Left ventricle myocardium inferior (tissue), 1 donor: ENCODE measurements around the gene SLC4A4. TPM values are rescaled to one million over a fixed set of nuclear protein-coding genes. Genes with fewer than 3 reads are reported as not detected.

Experiments
- DNase-seq: peaks from one replicate; pipeline ENCODE4 v3.0.0-alpha.2; 2020
- H3K27ac ChIP-seq: fragments of 200-600 bp; replicated peaks from 2 replicates; pipeline ENCODE4 v1.8.0; 2021
- H3K27me3 ChIP-seq: fragments of 200-600 bp; 2 replicates; pipeline ENCODE4 v1.8.0; 2021; ENCODE audit warnings: low read depth
- H3K36me3 ChIP-seq: fragments of 200-600 bp; 2 replicates; pipeline ENCODE4 v1.8.0; 2021
- H3K4me1 ChIP-seq: fragments of 200-600 bp; 2 replicates; pipeline ENCODE4 v1.8.0; 2021
- H3K4me3 ChIP-seq: fragments of 200-600 bp; 2 replicates; pipeline ENCODE4 v1.8.0; 2021; ENCODE audit warnings: mild to moderate bottlenecking, moderate library complexity
- H3K9me3 ChIP-seq: fragments of 200-600 bp; replicated peaks from 2 replicates; pipeline ENCODE4 v1.8.0; 2021
- CTCF ChIP-seq: fragments of 200-600 bp; IDR thresholded peaks from 2 replicates; pipeline ENCODE4 v1.8.0; 2021; ENCODE audit warnings: antibody characterized with exemption, mild to moderate bottlenecking, borderline replicate concordance
- intact Hi-C: fragments of 100-400 bp; cut with micrococcal nuclease; formaldehyde crosslinking; loops from one replicate; pipeline ENCODE4 v1.11.0; 2022
- total RNA-seq: library from RNA; stranded (reverse); fragmentation: NEBNext Ultra II Directional; extraction: Animal tissue kit (Norgen Biotek cat#: 25700); gene quantifications from one replicate; pipeline ENCODE4 v1.2.1, GENCODE V29; 2021
- donor health status: DM: no; HTN: yes; CAD: no; lungs with severe emphysema.

The SLC4A4 gene
- total RNA-seq, 1 donor from 2014 or later: 29.8 TPM

- H3K27ac ChIP-seq: no peak overlapping the region
- no peak for TF ChIP-seq CTCF
- no peaks in the 10 kb centered on the region for H3K9me3 ChIP-seq
- no peak for DNase-seq
- no peaks in the 10 kb centered on the region for H3K4me1 ChIP-seq
- H3K4me3 ChIP-seq: no peak overlapping the region
- intact Hi-C loops: no loop called here
- H3K27me3 ChIP-seq: no peaks in the 10 kb centered on the region
- H3K36me3 ChIP-seq: no peaks in the 10 kb centered on the region
Observed at GRCh38 chr4:71495454-71495853, 156.6 kb downstream of the SLC4A4 start.

GRCh38 chr4:71497078-71497477, 158.3 kb downstream of the SLC4A4 start:
- no peaks in the 10 kb centered on the region for H3K36me3 ChIP-seq
- no peaks in the 10 kb centered on the region for H3K27me3 ChIP-seq
- DNase-seq: no peak
- no peak for TF ChIP-seq CTCF
- H3K27ac ChIP-seq: no peak overlapping the region
- H3K4me3 ChIP-seq: no peak overlapping the region
- intact Hi-C loops: no loop called here
- H3K4me1 ChIP-seq: no peaks in the 10 kb centered on the region
- no peaks in the 10 kb centered on the region for H3K9me3 ChIP-seq

GRCh38 chr4:71498002-71498401, 159.2 kb downstream of the SLC4A4 start:
- intact Hi-C loops: no loop called here
- no peaks in the 10 kb centered on the region for H3K36me3 ChIP-seq
- H3K4me3 ChIP-seq: no peak overlapping the region
- no peaks in the 10 kb centered on the region for H3K4me1 ChIP-seq
- no peak for DNase-seq
- H3K9me3 ChIP-seq: no peaks in the 10 kb centered on the region
- H3K27ac ChIP-seq: no peak overlapping the region
- no peaks in the 10 kb centered on the region for H3K27me3 ChIP-seq
- no peak for TF ChIP-seq CTCF

GRCh38 chr4:71498625-71499024, 159.8 kb downstream of the SLC4A4 start:
- intact Hi-C loops: no loop called here
- TF ChIP-seq CTCF: no peak
- Histone ChIP-seq H3K36me3 (no peaks in the 10 kb centered on the region), H3K4me3 (no peak overlapping the region), H3K27me3 (no peaks in the 10 kb centered on the region), H3K9me3 (no peaks in the 10 kb centered on the region), H3K27ac (no peak overlapping the region), H3K4me1 (no peaks in the 10 kb centered on the region)
- no peak for DNase-seq

GRCh38 chr4:71501992-71502391, 163.2 kb downstream of the SLC4A4 start:
- intact Hi-C loops: no loop called here
- Histone ChIP-seq H3K27me3 (no peaks in the 10 kb centered on the region), H3K27ac (no peak overlapping the region), H3K9me3 (no peaks in the 10 kb centered on the region), H3K36me3 (peaks cover 3% of the 10 kb centered on the region), H3K4me1 (no peaks in the 10 kb centered on the region), H3K4me3 (no peak overlapping the region)
- no peak for DNase-seq
- no peak for TF ChIP-seq CTCF
